ENCODE results near the gene DCBLD1. TPM values are rescaled to one million over a fixed set of nuclear protein-coding genes. Genes with fewer than 3 reads are reported as not detected.
"Not testable (repeated sequence)": the region's sequence is repeated elsewhere in the genome, so short reads cannot be mapped to it uniquely, and the experiment has no call there.

Gene DCBLD1
- 1 to 10 TPM; 1.9 to 2.4 TPM for total RNA-seq

DNA sequence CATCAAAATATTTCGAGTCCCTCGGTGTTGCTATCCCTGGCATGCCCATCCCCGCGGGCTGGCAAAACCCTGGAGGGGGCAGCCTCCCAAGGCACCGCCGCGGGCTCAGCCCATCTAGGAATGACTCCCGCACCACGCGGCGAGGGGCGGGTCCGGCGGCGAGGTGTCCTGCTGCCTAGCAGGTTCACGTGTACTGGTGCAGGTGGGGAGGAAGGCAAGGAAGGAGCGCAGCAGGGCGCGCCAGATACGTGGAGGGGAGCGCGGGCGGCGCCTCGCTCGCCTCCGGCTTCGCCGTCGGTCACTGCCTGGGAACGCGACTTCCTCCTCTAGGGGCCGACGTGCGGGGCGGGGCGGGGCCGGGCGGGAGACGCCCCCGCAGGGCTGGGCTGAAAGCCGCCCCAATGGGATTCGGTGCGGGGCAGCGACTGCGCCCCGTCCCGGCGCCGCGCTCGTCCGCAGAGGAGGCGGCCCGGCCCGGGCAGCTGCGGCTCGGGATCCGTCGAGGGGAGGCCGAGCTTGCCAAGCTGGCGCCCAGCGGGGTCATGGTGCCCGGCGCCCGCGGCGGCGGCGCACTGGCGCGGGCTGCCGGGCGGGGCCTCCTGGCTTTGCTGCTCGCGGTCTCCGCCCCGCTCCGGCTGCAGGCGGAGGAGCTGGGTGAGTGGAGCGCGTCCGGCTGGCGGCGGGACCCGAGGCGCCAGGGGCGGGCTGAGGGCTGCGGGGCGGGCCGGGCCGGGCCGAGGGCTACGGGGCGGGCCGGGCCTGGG, at the start of gene DCBLD1:
Gene DCBLD1, plus strand, starts transcription at position 435 of the 764 bp plus-strand sequence. Its CDS starts 108 bp downstream, at position 543.
- Mint-ChIP-seq H3K27me3 (peaks cover 67% of the 10 kb centered on the region), H3K36me3 (no peaks in the 10 kb centered on the region), H3K4me3 (peak within 1 kb of the TSS; percentile 82), H3K27ac (peak within 1 kb of the TSS; percentile 32), H3K4me1 (peaks cover 13% of the 10 kb centered on the region), H3K9me3 (no peaks in the 10 kb centered on the region)
- peak; percentile 71 for DNase-seq

DNA sequence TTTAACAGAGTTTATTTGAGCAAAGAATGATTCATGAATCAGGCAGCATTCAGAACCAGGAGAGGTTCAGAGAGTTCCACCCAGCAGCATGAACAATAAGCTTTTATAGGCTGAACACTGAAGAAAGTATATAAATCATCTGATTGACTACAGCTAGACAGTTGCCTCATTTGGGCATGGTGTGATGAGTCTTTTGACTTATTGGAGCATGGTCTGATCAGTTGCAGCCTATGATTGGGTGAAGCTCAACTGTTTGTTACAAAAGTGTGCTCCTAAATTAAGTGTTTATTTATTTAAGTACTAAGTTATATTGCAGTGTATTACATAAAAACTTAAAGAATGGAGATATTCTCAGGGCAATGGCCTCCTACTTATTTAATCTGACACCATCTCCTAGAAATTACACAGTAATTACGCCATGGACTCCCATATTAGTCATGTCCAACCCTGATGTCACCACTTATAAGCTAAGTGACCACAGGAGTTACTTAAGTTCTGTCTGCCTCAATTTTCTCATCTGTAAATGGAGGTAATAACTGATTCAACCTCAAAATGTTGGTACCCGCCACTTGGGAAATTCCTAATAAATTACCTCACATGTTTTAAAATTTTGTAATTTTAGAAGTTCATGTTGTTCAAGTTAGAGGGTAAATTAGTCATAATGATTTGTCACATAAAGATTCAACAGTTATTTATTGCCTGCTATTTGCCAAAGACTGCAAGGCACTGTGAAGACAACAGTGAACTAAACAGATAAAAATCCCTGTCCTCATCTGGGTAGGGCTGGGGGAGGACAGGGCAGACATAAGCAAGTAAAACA, 41.6 kb upstream of the DCBLD1 start:
- DNase-seq: no peak
- Mint-ChIP-seq H3K36me3 (no peaks in the 10 kb centered on the region), H3K4me1 (no peaks in the 10 kb centered on the region), H3K9me3 (no peaks in the 10 kb centered on the region), H3K27me3 (peaks cover 41% of the 10 kb centered on the region), H3K4me3 (no peak overlapping the region), H3K27ac (no peak overlapping the region)

DNA sequence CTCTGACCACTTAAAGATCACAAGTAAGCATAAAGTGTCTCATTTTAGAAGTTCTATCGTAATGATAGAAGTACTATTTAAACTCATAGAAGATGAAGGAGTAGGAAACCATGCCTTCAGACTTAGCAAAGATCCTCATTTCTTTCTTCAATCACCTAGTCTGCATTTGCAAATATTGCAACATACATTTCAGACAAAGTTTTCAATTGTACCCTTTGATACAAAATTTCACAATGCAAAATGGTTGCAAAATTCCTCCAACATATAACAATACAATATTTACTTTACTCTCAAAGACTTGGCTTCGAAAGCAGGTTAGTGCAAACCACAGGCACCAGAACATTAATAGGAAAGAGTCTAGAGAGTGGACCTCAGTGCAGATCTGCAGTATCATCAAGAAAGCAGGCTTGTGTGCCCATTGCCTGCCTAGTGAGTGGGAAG, 40.6 kb upstream of the DCBLD1 start:
- Mint-ChIP-seq H3K36me3 (no peaks in the 10 kb centered on the region), H3K27ac (no peak overlapping the region), H3K27me3 (peaks cover 43% of the 10 kb centered on the region), H3K4me1 (no peaks in the 10 kb centered on the region), H3K9me3 (no peaks in the 10 kb centered on the region), H3K4me3 (no peak overlapping the region)
- no peak for DNase-seq

DNA sequence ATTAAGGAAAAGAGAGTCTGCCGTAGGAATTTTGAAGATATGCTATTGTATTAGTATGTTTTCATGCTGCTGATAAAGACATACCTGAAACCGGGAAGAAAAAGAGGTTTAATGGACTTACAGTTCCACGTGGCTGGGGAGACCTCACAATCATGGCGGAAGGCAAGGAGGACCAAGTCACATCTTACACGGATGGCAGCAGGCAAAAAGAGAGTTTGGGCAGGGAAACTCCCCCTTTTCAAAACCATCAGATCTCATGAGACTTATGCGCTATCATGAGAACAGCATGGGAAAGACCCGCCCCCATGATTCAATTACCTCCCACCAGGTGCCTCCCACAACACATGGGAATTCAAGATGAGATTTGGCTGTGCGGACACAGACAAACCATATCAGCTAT, 40.2 kb upstream of the DCBLD1 start:
- not testable (repeated sequence) for H3K9me3 Mint-ChIP-seq, H3K4me1 Mint-ChIP-seq, H3K4me3 Mint-ChIP-seq, H3K36me3 Mint-ChIP-seq, DNase-seq, H3K27ac Mint-ChIP-seq
- H3K27me3 Mint-ChIP-seq: peaks cover 46% of the 10 kb centered on the region

DNA sequence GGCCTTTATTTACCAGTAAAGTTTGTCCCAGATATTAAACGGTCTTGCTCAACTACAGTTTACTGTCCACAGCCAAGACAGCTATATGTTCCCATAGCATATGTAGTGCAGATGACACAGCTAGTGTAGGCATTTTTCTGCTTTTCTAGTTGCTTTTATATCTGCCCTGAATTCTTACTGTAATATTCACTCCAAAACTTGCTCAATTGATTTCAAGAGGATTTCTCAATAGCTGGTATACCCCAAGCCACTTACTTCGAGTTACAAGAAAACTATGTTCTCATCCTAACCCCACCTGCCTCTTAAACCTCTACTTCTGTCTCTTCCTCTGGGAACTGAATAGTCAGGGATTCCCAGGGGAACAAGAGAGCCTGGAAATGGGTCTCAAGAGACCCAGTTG, 37.9 kb upstream of the DCBLD1 start:
- Mint-ChIP-seq H3K27me3 (peaks cover 56% of the 10 kb centered on the region), H3K27ac (no peak overlapping the region), H3K4me1 (no peaks in the 10 kb centered on the region), H3K9me3 (no peaks in the 10 kb centered on the region), H3K4me3 (no peak overlapping the region), H3K36me3 (no peaks in the 10 kb centered on the region)
- no peak for DNase-seq

DNA sequence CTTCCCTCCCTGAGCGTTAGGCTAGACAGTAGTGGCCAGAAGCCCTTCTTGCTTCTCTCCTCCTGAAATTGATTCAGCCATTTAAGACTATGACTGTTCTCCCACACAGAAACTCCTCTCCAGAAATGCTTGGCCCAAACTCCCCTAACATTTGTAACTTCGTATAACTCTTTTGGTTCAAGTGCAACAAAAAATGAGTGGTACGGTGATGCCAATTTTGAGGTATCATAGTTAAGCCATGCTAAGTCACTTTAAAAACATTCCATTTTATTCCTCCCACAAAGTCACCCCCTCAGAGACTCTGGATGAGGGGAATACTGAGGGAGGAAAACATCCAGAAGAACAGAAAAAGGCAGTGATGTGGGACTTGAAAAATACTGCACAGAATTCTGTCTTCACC, 35.6 kb upstream of the DCBLD1 start:
- Mint-ChIP-seq H3K4me3 (no peak overlapping the region), H3K27me3 (peaks cover 58% of the 10 kb centered on the region), H3K36me3 (no peaks in the 10 kb centered on the region), H3K9me3 (no peaks in the 10 kb centered on the region), H3K27ac (no peak overlapping the region), H3K4me1 (no peaks in the 10 kb centered on the region)
- no peak for DNase-seq

DNA sequence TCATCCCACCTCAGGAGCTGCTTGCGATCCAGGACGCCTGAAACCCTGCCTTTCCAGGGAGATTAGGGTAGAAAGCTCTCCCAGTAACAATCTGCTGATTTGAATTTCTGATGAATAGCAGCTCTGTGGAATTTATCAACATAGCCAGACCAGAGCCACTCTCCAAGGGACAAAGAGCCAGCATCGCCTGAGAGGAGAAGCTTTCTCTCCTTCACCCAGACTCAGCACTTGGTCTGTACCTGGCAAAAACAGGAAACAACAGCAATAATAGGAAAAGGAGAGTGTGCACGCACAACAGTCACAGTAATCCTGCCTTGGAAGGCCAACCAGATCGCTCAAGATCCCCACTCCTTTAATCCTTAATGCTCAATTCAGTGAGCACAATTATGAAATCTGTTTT, 34.5 kb upstream of the DCBLD1 start:
- H3K27ac Mint-ChIP-seq: no peak overlapping the region
- DNase-seq: no peak
- no peaks in the 10 kb centered on the region for H3K4me1 Mint-ChIP-seq
- no peaks in the 10 kb centered on the region for H3K9me3 Mint-ChIP-seq
- H3K36me3 Mint-ChIP-seq: no peaks in the 10 kb centered on the region
- no peak overlapping the region for H3K4me3 Mint-ChIP-seq
- peaks cover 47% of the 10 kb centered on the region for H3K27me3 Mint-ChIP-seq

DNA sequence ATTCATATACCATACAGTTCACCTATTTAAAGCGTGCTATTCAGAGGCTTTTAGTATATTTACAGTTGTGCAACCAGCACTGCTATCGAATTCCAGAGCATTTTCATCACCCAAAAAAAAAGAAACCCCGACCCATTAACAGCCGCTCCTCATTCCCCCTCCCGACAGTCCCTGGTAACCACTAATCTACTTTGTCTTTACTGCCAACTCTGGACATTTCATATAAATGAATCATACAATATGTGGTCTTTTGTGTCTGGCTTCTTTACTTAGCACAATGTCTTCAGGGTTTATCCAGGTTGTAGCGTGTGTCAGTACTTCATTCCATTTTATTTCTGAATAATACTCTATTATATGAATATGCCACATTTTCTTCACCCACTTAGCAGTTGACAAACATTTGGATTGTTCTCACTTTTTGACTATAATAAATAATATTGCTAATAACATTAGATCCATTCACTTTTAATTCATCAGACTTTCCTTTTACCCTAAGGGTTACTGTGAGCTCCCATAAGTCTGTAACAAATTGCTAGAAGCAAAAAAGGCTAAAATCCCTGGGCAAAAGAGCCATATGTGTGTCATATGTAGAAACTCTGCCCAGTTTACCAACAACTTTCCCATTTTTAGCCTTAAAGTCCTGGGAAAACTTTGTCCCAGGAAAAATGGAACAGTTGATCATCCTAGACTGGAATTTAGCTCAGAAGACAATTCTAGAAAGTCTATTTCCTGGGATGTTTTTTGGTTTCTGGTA, 33.6 kb upstream of the DCBLD1 start:
- no peaks in the 10 kb centered on the region for H3K36me3 Mint-ChIP-seq
- no peaks in the 10 kb centered on the region for H3K9me3 Mint-ChIP-seq
- no peak overlapping the region for H3K27ac Mint-ChIP-seq
- H3K4me1 Mint-ChIP-seq: no peaks in the 10 kb centered on the region
- peaks cover 46% of the 10 kb centered on the region for H3K27me3 Mint-ChIP-seq
- H3K4me3 Mint-ChIP-seq: no peak overlapping the region
- no peak for DNase-seq

DNA sequence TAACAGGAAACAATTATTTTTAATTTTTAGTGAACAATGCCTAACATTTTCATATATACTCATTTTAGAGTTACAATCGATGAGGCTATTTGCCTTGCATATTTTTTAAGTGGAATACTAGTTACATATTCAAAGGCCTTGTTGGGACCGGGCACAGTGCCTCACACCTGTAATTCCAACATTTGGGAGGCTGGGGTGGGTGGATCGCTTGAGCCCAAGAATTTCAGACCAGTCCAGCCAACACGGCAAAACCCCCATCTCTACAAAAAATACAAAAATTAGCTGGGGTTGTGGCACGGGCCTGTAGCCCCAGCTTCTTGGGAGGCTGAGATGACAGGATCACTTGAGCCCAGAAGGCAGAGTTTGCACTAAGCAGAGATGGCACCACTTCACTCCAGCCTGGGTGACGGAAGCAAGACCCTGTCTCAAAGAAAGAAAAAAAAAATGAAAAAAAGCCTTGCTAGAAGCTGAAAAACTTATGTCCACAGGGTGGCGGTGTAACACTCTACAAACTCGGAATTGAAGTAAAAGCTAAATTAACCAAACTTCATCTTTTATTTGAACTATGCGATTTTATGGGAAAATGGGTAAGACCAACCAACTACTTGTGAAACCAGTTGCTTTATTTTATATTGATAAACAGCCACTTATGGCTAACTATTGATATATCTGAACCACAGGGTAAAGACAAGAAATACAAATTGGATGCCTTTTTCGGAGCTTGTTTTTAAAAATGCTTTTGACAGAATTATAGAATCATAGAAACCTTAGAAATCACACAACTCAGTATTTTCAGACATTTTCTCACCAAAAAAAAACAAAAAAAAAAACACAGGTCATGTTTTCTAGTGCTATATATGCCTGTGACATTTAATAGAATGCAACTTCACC, 32.7 kb upstream of the DCBLD1 start:
- H3K36me3 Mint-ChIP-seq: no peaks in the 10 kb centered on the region
- no peaks in the 10 kb centered on the region for H3K4me1 Mint-ChIP-seq
- peaks cover 45% of the 10 kb centered on the region for H3K27me3 Mint-ChIP-seq
- no peak overlapping the region for H3K27ac Mint-ChIP-seq
- H3K4me3 Mint-ChIP-seq: no peak overlapping the region
- no peaks in the 10 kb centered on the region for H3K9me3 Mint-ChIP-seq
- peak; percentile 35 for DNase-seq

DNA sequence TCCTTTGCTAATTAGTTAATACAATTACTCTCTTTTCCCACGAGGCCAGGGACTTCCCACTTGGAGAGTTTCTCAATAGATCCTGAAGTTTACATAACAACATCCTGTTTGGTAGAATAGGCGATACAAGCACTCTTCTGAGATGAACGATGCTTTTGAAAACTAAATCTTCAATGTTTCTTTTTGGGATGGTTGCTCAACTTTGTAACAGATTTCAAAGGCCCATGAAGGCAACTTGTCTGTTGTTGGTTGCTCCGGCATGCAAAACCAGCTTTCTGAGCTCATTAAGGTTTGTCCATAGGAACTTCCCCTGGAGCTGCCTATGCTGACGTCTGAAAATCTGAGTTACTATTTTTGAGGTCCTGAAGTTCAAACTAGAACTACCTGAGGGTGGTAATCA, 30.8 kb upstream of the DCBLD1 start:
- H3K9me3 Mint-ChIP-seq: no peaks in the 10 kb centered on the region
- DNase-seq: no peak
- no peaks in the 10 kb centered on the region for H3K36me3 Mint-ChIP-seq
- no peak overlapping the region for H3K4me3 Mint-ChIP-seq
- no peak overlapping the region for H3K27ac Mint-ChIP-seq
- no peaks in the 10 kb centered on the region for H3K4me1 Mint-ChIP-seq
- peaks cover 30% of the 10 kb centered on the region for H3K27me3 Mint-ChIP-seq

DNA sequence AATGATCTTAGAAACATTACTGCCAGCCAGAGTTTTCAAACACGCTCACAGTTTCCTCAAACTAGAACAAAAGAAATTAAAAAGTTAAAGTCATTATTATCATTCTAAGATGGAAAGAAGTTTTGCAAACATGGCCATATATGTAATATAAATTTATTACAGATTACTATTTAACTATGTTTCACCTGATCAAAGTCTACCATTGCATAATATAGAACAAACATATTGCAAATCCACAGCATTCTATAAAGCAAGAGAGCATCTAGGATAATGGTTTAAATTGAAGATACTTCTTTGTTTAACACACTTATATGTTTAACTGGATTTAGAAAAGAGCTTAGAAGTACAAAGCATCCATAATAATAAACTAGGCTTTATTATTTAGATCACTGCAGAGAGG, 26.2 kb upstream of the DCBLD1 start:
- Mint-ChIP-seq H3K9me3 (no peaks in the 10 kb centered on the region), H3K27ac (no peak overlapping the region), H3K4me3 (no peak overlapping the region), H3K4me1 (no peaks in the 10 kb centered on the region), H3K36me3 (no peaks in the 10 kb centered on the region), H3K27me3 (peaks cover 11% of the 10 kb centered on the region)
- DNase-seq: no peak

DNA sequence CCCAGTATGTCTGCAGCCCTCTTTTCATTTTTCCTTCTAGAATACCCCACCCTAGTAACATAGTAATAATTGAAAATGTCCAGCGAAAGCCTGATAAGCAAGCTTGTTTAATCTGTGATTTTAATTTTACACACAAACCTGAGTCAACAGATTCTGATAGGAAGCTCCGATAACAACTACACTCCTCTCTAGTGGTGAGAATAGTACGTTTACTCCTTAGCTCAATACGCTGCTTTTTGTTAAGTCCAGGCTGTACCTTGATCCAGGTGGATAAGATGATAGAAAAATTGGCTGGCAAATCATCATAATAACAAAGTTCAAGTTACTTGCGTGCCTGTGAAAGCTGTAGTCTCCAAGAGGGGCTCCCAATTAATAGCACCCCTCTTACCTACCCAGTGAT, 25.5 kb upstream of the DCBLD1 start:
- H3K36me3 Mint-ChIP-seq: no peaks in the 10 kb centered on the region
- H3K4me1 Mint-ChIP-seq: no peaks in the 10 kb centered on the region
- no peaks in the 10 kb centered on the region for H3K9me3 Mint-ChIP-seq
- no peak overlapping the region for H3K27ac Mint-ChIP-seq
- H3K27me3 Mint-ChIP-seq: peaks cover 9% of the 10 kb centered on the region
- DNase-seq: no peak
- H3K4me3 Mint-ChIP-seq: no peak overlapping the region

DNA sequence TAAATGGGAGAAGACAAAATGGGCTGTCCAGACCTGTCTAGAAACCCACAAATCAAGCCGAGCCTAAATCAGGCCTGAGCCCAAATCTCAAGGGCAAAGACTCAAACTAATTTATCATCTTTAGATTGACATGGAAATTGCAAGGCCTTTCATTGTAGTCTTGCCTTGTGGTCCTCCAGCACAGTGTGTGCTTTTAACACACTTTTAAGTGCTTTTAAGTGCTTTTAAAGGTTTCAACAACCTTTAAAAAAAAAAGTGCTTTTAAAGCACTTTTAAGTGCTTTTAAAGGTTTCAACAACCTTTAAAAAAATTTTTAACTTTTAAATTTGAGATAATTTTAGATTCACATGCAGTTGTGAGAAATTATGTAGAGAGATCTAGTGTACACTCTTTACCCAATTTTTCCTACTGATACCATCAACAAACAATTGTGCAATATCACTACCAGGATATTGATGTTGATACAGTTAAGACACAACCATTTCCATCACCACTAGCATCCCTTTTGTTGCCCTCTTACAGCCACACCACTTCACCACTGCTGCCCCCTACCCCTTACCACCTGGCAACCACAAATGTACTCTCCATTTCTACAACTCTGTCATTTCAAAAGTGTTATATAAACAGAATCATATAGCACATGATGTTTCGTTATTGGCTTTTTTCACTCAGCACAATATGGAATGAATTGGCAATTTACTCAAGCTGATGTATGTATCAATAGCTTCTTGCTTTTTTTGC, 23.1 kb upstream of the DCBLD1 start:
- Mint-ChIP-seq H3K4me1 (peaks cover 9% of the 10 kb centered on the region), H3K27ac (no peak overlapping the region), H3K27me3 (peaks cover 13% of the 10 kb centered on the region), H3K4me3 (no peak overlapping the region), H3K36me3 (no peaks in the 10 kb centered on the region), H3K9me3 (no peaks in the 10 kb centered on the region)
- no peak for DNase-seq
